Stimulated activated CD4-positive, alpha-beta T cell treated with anti-CD3 and anti-CD28 coated beads, Interleukin-1b, Interleukin-23, amount 100 ng/mL, for 1 hour (primary cell): ENCODE data around the gene OTOF.

Experiments
- DNase-seq, 2 donors: peaks; one replicate each; pipeline ENCODE4 v3.0.0-alpha.2; 2020; ENCODE audit warnings: low read depth in 2 of 2

The OTOF gene

DNA sequence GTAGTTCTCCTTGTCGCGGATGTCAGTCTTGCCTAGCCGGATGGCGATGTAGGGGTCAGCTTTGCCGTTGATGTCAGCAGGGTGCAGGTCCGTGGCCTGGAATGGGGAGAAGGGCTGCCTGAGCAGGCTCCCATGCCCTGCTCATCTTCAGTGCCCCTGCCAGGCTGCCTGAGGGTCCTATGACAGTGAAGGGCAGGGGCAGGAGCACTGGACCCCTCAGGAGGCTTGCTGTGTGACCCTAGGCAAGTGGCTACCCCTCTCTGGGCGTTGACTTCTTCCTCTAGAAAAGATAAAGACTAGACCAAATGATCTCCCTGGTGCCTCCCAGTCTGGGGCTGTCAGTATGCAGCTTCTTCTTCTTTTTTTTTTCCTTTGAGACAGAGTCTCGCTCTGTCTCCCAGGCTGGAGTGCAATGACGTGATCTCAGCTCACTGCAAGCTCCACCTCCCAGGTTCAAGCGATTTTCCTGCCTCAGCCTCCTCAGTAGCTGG lies 11.9 kb downstream of the OTOF start:
- DNase-seq: no peak

DNA sequence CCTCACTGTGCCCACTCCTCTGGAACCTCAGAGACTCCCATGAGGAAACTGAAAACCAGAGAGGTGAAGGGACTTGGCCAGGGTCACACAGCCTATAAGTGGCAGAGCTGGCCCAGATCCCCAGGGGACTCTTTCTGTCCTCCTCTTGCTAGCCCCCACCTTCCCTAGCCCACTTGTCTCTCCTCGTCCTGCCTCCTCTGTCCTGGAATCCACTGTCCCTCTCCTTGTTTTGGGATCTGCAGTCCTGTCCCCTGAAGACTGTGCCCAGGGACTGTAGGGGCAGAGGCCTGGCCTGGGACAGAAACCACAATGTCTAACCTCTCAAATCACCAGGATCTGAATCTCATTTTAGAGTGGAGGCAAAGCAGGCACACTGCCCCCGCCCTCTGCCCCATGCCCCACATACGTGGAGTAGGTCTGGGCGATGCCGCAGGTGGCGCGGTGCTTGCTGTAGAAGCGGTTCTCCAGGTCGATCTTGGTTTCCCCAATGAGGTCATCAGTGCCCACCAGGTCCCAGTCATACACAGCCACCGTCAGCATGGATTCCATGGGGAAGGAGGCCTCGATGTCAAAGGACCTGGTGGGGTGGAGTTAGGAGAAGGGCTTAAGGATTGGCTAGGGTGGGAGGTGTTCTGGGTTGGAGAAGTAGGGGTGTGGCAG lies 12.5 kb downstream of the OTOF start:
- no peak for DNase-seq

DNA sequence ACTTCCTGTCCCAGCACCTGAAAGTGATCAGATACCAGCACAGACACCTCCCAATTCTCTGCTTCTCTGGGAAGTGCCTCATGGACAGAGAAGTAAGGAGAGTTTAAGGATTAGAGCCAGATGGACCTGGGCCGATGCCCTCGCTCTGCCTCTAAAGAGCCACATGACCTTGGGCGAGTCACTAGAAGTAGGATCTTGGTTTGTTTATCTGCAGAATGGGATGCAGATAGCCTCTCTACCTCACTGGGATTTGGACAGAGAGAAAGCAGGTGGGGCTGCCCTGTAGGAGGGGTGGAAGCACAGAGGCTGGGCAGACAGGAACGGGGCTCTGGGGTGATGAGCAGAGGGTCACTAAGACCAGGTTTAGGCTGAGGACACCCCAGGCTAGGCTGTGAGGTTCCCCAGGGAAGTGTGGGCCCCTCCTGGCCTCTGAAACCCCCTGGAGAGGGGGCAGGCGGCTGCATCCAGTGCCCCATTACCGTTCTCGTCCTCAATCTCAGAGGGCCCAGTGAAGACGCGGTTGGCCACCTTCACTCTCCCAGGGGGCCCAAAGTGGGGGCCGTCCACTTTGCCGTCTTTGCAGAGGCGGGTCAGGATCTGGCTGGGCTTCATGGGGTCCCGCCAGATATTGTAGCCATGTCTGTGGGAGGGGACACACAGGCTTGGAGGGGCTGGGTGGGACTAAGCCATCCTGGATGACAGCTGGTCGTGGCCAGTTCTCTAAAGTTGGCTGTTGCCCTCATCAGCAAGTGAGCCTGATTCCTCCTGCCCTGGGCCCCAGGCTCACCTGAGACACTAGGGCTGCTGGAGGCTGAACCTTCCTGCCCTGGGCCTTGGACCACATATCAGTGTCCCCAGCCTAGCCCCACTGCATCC lies 13.3 kb downstream of the OTOF start:
- DNase-seq: no peak

DNA sequence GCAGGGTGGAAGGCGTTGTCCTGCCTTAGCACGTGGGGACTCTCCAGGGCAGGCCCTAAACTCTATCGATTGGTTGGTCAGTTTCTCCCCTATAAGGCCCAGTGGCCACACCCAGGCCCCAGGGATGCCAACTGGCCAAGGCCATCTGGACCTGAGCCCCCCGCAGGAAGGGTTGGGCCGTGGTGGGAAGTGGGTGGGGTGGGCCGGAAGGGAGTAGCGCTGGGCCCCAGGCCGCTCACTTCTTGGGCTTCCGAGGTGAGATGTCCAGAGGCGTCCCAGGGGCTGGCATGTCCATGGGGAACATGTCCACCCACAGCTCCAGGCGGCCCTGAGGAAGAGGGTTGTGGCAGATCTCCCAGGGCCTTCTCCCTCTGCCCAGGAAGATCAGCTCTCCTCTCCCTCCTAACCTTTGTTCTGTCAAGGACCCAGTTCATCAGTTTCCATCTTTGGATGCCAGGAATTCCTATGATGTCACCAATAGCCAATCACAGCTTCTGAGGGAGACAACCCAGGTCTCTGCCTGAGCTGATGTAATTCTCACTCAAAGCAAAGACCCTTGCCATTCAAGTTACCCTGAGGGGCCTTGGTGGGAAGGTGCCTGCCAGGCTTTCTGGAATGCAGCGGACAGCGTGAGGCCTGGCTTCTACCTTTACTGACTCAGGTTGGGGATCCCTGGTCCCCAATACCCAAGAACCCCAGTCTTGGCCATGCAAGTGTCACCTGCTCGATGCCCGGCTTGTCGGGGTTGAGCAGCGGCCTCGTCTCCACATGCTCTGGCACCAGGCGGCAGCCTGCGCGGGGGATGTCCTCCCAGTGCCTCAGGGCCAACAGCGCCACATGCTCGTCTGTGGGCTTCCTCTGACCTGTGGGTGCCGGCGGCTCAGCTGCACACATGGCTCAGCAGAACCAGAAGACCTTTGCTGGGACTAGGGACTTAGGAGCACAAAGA lies 14.4 kb downstream of the OTOF start:
- no peak for DNase-seq

DNA sequence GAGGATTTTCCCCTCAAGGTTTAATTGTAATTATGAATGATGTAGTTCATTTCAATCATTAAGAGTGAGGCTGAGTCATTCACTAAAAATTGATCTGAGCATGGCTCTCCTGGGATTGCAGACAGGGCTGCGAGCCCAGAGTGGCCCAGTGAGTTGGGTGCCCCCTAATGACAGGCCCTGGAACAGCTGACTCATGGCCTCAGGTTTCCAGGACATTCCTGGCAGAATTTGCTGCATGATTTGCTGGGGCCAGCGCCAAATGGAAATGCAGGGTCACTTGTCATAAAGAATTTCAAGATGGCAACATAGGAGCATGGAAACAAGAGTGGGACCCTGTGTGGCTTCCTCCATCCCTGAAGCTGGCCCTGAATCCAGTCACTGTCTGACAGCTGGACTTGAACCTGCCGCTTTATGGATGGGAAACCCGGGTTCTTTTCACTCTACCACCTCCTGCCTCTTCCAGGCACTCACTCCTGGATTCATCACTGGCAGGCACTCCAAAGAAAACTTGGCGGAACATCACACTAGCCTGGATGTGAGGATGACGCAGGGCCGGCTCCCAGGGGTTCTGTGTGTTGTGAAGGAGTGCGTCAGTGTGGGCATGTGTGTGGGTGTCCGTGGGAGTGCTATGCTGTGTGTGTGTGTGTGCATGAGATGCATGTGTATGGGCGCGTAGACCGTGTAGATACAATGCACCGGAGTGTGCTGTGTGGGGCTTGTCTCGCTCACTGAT lies 15.2 kb downstream of the OTOF start:
- DNase-seq: no peak

DNA sequence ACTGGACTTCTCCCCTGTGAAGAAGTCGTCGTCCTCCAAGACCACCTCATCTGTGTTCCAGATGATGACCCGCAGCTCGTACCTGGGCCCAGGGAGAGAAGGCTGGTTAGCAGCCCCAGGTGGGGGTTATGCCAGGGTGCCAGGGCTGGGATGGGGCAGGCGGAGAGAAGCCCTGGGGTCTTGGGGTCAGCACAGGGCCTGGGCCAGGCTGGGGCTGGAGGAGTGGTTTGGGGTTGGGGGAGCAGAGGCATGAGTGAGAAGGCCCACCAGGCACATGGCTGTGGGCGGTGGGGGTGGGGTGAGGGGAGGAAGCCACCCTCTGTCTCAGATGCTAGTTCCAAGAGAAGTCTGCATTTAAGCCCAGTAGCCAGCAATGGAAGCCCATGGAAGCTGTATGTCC lies 15.8 kb downstream of the OTOF start:
- DNase-seq: no peak

DNA sequence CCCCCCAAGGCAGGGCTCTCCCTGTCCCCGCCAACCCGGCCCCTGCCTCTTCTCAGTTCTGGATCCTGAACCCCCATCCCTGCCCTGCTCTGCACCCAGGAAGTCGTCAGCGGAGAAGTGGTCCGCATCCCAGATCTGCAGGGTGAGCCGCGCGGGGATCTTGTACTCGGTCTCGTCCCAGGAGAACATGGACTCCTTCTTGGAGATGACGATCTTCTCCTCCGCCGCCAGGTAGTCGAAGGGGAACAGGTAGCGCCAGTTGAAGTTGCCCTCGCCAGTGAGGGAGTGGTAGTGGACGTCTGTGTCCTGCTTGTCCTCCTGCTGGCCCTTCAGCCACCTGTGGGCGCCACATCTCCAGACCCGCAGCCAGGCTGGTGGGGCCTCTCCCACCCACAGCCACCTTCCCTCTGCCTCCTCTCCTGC lies 16.3 kb downstream of the OTOF start:
- no peak for DNase-seq

DNA sequence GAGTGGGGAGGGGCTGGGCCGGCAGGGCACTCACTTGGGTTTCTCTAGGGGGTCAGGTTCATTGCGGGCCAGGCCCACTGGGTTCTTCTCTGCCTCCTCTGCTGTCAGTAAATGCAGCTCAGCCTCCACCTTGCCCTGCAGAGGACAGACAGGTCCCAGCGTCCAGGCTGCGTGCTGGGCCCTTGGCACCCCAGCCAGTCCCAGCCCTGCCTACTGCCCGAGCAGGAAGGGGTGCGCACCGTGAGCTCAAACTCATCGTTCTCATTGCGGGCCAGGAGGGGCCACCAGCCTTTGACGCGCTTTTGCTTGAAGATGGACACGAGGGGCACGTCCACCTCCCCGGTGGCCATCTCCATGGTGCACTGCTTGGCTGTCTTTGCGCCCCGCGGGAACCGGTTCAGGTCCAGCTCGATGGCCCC lies 17.3 kb downstream of the OTOF start:
- no peak for DNase-seq

DNA sequence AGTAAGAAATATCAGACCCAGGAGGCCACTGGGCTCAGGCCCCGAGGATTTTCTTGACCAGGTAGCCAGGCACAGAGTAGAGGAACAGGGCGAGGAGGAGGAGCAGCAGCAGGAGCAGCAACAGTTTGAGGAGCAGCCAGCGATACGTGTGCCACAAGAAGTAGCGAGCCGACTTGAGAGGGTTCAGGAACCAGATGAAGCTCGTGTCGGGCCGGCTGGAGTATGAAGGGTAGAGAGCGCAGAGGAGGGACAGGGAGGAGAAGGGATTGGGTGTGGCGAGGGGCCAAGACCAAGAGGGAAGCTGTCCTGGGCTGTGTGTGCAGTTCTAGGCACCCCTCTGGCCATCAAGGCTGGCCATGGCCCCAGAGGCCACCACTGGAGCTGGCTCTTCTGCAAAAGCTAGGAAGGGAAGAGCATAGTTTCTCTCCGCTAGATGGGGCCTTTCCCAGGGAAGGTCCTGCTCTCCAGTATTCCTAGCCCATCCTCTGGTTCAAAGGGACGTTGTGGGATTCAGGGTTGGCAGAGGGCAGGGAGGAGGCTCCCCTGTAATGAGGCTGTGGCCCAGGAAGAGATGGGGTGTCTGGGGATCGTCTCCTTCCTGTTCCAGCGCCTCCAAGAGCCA lies 17.8 kb downstream of the OTOF start:
- no peak for DNase-seq

DNA sequence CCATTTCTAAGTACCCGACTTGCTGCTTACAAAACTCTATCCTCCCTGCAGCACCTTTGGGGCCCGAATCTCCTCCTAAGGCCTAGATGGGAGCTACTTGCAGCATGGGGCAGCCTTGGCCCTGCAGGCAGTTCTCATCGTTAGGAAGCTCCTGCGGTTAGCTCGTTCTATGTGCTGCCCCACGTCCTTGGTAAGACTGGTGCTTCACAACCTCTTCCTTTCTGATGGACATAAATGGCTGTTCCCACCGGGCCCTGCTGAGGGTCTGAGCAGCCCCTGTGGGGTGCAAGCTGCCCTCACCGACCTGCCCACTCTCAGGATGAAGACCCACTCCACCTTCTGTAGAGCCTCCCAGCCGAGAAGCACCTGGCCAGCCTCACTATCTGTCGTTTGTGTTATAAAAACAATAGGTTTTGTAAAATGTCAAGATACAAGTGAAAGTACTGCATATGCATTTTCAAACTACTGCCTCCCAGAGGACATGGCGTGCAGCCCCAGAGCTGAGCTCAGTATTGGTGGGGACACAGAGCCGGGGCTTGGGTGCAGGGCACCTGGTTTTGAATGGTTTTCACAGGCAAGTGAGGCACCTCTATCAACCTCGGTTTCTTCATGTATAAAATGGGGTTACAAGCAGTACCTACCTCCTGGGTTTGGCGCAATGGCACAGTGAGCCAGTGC lies 19.4 kb downstream of the OTOF start:
- no peak for DNase-seq

DNA sequence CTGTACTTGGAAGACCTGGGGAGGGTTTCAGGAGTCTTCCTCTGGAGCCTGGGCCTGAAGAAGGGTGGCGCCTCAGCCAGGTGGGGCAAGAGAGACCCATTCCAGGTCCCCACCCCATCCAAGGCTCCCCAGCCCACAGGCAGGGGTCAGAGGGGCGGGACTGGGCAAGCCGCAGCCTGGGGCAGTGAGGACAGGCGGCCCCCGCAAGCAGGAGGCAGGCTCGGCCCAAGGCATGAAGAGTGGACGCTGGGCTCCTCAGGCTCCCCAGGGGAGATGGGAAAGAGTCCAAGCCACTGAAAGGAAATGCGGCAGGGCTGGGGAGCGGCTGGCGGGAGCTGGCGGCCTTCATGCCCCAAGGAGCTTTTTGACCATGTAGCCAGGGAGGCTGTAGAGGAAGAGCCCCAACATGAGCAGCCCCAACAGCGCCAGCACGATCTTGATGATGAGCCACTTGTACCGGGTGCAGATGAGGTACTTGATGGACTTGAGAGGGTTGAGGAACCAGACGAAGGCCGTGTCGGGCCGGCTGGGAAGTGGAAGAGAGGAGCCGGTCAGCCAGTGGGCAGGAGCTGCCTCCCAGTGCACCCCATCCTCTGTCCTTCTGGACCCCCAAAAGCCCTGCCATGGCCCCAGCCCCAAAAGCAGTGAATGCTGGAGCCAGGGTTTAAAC lies 20.1 kb downstream of the OTOF start:
- DNase-seq: no peak

DNA sequence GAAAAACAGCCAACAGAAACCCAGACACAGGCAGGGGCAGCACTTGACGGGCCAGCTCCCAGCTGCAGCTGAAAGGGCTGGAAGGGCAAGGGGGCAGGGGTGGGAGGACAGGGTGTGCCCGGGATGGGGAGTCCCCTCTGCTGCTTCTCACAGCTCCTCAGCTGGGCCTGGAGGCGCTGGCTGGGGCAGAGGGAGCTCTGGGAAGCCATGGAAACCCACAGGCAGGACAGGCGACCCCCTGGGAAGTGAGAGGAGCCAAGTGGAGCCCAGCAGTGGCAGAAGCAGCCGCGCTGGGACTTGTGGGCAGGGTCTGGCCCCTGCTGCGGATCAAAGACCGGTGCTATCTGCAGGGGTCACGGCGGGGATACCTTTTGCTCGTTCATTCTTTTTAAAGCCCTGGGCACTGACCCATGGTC lies 20.7 kb downstream of the OTOF start:
- no peak for DNase-seq

DNA sequence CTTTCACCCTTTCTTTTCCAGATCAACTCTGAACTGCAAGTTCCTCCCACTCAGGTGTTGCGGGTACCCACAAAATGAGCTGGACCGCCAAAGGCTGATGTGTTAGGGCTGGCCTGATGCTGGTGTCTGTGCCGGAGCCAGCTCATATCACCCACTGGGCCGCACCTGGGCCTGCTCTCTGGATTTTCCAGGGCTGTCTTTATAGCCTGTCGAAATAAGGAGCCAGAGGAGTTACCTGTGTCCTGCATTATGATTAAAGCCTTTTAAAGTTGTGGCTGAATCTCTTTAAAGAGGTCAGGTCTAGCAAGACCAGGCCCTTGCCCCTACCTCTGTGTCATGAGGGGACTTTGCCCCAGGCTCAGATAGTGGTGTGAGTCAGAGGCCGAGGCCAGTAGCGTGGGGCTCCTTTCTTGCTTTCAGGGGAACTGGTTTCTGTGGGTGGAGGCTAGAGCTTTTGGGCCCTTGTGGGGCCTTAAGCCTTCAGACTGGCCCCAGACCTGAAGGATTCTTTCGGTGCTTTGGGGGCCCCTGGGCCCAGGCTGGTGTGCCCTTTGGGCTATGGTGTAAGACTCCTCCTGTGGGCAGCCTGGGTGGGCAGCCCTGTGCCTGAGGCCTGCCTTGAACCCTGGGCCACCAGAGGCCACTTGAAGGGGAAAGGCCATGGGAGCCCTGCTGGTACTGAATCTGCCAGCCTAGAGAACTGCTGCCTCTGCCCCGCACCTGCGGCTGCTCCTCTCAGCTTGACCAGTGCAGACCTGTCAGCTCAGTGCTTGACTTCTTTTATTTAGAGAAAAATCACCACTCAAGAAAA lies 21.3 kb downstream of the OTOF start:
- no peak for DNase-seq

DNA sequence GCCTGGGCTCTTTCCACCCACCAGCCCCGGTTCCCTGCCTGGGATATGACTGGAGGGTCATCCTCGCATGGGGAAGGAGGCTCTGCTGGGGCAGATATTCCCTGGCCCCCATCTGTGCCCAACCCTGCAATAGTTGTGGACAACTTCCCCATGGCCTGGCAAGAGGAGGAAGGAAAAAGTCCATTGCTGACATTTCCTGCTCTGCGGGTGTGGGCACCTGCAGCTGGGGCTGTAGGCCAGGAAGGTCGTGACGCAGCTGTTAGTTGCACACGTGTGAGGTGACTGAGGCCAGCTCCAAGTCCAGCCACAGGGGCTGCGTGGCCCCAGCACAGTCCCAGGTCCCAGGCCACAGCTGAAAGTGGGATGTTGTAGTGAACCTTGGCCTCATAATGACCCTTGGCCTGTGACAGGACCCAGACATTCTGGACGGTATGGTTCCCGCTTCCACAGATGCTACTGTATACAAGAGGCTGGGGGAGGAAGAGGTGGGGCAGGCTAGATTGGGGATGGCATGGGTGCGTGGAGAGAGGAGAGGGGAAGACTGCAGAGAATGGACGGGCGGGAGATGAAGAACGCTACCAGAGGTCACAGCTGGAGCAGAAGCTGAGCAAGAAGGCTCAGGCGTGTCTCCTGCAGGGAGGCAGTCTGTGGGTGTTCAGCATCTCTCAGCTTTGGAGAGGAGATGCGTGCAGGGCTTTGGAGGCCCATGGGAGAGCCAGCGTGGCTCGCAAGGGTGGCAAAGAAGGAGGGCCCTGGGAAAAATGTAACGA lies 22.1 kb downstream of the OTOF start:
- no peak for DNase-seq

DNA sequence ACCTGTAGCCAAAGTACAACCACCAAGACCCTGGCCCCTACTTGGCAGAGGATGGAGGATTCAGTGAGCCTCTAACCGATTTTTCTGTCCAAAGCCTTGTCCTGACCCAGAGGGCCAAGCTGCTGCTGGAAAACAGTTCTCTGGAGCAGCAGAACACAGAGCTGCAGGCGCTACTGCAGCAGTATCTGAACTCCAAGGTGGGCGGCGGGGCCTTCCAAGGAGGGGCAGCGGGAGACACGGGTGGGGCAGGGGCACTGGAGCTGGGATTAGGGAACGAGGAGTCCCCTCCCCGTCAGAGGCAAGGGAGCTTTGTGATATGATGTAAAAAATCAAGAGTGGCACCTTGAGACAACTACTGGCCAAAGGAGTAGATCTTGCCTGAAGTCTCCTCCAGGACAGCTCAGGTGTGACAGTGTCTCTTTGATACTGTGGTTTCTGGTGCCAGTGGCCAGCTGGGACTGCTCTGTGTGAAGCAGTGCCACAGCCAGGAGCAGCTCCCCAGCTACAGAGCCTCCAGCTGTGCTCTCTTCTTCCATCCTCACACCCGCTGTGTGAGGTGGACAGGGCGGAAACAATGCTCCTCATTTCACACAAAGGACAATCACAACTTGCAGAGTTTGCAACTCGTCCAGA lies 22.8 kb downstream of the OTOF start:
- DNase-seq: no peak

DNA sequence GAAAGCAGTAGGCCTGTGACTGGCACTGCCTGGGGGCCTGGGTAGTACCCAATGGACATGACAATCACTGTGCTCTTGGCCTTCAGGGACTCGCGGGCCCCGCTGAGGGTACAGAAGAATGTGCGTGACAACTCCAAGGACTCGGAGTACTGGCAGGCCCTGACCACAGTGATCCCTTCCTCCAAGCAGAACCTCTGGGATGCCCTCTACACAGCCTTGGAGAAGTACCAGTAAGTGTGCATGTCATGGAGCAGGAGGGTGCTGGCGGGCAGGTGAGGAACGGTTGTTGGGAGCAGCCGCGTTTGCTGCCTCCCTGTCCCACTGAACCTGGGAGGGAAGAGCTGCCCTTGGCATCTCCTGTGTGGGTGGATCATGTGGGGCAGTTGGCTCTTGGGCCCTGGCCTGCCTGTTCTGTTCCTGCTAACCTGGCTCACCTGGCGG lies 23.3 kb downstream of the OTOF start:
- no peak for DNase-seq
